Left lung (tissue), 10 donors: Measurements from ENCODE around the gene PSG7. TPM values are rescaled to one million over a fixed set of nuclear protein-coding genes. Genes with fewer than 3 reads are reported as not detected.
A peak's percentile ranks its signal among the peaks of the same experiment; 100 is the strongest.
"Not testable (repeated sequence)": the region's sequence is repeated elsewhere in the genome, so short reads cannot be mapped to it uniquely, and the experiment has no call there.

ENCODE experiments used
- ATAC-seq: fragments of 200-7000 bp; cut with Tn5 transposase; one replicate; pipeline ENCODE4 v1.9.1; 2020; ENCODE audit warnings: moderate library complexity
- DNase-seq, 4 donors: peaks; one replicate each; pipeline ENCODE4 v3.0.0-alpha.2; 2013 to 2020
- H3K27ac ChIP-seq, 2 donors: fragments of 200-600 bp; sonication (generic) in 1 of 2; one replicate each; pipeline versions ENCODE4 v1.5.0 to v1.8.0; 2020 to 2021
- H3K27me3 ChIP-seq, 2 donors: fragments of 200-600 bp; sonication (generic) in 1 of 2; one replicate each; pipeline versions ENCODE4 v1.5.0 to v1.8.0; 2020 to 2021
- H3K36me3 ChIP-seq, 2 donors: fragments of 200-600 bp; sonication (generic) in 1 of 2; one replicate each; pipeline versions ENCODE4 v1.5.0 to v1.8.0; 2020 to 2021
- H3K4me1 ChIP-seq, 2 donors: fragments of 200-600 bp; one replicate each; pipeline ENCODE4 v1.8.0; 2021
- H3K4me3 ChIP-seq, 2 donors: fragments of 200-600 bp; sonication (generic) in 1 of 2; one replicate each; pipeline versions ENCODE4 v1.5.0 to v1.8.0; 2020 to 2021; ENCODE audit warnings: mild to moderate bottlenecking in 1 of 2
- H3K9me3 ChIP-seq, 2 donors: fragments of 200-600 bp; sonication (generic) in 1 of 2; one replicate each; pipeline versions ENCODE4 v1.5.0 to v1.8.0; 2020 to 2021
- intact Hi-C, 2 donors: fragments of 100-400 bp; cut with DNase I; formaldehyde crosslinking; loops; one replicate each; pipeline versions ENCODE4 v1.11.2 to v1.14.2; 2022
- polyA plus RNA-seq, 6 donors: library from polyadenylated mRNA; unstranded; fragments of 120-200 nt; gene quantifications; one replicate each; pipeline ENCODE4 v1.2.1, GENCODE V29; 2013; ENCODE audit not compliant: insufficient read length in 6 of 6
- total RNA-seq, 2 donors: library from RNA; stranded (reverse); fragmentation: NEBNext Ultra II Directional; extraction: Animal tissue kit (Norgen Biotek cat#: 25700); gene quantifications; one replicate each; pipeline ENCODE4 v1.2.1, GENCODE V29; 2021
- TF ChIP-seq, protein P1 (sequence below), 2 donors: fragments of 200-600 bp; sonication (generic) in 1 of 2; IDR thresholded peaks; one replicate each; pipeline versions ENCODE4 v1.5.0 to v1.8.0; 2021; ENCODE audit warnings: antibody characterized with exemption in 2 of 2
- donor health status: DM: no; HTN: yes; CAD: no.
- donor health status: DM: no; HTN: no; CAD: no.

The PSG7 gene
- total and polyA plus RNA-seq, 8 donors = not detected

DNA sequence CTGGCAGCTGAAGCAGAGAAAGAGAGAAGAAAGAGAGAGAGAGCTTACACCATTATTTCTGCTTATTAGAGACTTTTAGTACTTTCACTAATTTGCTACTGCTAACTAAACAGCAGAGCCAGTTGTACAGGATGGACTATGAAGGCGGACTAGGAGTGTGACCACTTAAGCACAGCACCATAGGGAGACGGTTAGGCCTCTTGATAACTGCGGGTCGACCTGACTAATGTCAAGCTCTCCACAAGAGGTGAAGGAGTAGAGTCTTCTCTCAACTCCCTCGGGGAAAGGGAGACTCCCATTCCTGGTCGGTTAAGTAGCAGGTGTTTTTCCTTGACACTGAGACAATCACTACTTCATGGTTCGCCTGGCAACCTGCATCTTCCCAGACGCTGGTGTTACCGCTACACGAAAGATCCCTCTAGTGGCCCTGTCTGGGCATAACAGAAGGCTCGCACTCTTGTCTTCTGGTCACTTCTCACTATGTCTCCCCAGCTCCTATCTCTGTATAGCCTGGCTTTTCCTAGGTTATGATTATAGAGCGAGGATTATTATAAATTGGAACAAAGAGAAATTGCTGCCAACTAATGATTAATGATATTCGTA, 5.3 kb upstream of the PSG7 start:
- intact Hi-C loops = no loop called here
- no peaks in the 10 kb centered on the region for H3K36me3 ChIP-seq
- DNase-seq (no peak), ATAC-seq (no peak)
- H3K4me1 ChIP-seq = no peaks in the 10 kb centered on the region
- H3K4me3 ChIP-seq = no peak overlapping the region
- H3K27me3 ChIP-seq = peaks cover 0 to 14% of the 10 kb centered on the region in 2 donors
- TF ChIP-seq, protein P1, sequence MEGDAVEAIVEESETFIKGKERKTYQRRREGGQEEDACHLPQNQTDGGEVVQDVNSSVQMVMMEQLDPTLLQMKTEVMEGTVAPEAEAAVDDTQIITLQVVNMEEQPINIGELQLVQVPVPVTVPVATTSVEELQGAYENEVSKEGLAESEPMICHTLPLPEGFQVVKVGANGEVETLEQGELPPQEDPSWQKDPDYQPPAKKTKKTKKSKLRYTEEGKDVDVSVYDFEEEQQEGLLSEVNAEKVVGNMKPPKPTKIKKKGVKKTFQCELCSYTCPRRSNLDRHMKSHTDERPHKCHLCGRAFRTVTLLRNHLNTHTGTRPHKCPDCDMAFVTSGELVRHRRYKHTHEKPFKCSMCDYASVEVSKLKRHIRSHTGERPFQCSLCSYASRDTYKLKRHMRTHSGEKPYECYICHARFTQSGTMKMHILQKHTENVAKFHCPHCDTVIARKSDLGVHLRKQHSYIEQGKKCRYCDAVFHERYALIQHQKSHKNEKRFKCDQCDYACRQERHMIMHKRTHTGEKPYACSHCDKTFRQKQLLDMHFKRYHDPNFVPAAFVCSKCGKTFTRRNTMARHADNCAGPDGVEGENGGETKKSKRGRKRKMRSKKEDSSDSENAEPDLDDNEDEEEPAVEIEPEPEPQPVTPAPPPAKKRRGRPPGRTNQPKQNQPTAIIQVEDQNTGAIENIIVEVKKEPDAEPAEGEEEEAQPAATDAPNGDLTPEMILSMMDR (IDR thresholded peaks at IDR 0.05) = peak in 1 of 2 donors; percentile 20
- no peak overlapping the region for H3K27ac ChIP-seq
- H3K9me3 ChIP-seq = no peaks in the 10 kb centered on the region

DNA sequence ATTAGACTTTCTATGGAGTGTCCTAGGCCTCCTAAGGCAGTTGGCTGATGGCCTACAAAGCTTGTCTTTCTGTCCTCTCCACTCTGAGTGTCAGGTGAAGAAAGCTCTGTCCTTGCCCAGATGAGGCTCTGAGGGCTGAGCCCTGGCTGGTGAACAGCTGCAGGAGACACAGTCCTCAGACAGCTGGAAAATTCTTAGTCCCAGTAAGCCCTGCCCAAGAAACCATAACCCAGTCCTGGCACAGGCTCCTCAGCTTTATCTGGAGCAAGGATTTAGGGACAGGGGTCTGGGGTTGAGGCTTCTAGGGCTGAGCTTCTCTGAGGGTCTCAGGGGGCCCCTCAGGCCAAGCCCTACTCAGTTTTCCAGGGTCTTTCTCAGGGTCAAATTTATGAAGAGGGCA, 2.3 kb downstream of the PSG7 start:
- ATAC-seq, H3K27ac ChIP-seq, H3K27me3 ChIP-seq, H3K4me1 ChIP-seq, H3K36me3 ChIP-seq, intact Hi-C loops, H3K9me3 ChIP-seq, DNase-seq, H3K4me3 ChIP-seq: not testable (repeated sequence)

DNA sequence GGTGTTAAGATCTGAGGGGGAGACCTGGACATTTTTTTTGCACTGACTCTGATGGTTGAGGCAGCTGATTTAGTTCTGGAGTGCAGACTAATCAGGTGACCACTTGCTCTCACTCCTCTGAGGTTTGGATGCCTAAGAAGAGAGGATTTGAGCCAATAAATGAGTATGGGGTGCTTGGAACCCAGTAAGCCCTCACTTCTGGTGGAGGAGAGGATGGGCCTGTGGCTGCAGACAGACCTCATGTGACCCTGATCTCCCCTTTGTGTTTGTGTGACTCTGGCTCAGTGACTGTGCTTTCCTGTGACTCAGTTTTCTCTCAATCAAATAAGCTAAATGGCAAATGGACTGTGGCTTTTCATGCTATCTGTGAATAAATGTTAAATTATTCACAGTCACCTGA, 2.8 kb downstream of the PSG7 start:
- H3K27ac ChIP-seq, H3K27me3 ChIP-seq, H3K9me3 ChIP-seq, intact Hi-C loops, H3K4me3 ChIP-seq, ATAC-seq, H3K36me3 ChIP-seq, H3K4me1 ChIP-seq, DNase-seq: not testable (repeated sequence)

DNA sequence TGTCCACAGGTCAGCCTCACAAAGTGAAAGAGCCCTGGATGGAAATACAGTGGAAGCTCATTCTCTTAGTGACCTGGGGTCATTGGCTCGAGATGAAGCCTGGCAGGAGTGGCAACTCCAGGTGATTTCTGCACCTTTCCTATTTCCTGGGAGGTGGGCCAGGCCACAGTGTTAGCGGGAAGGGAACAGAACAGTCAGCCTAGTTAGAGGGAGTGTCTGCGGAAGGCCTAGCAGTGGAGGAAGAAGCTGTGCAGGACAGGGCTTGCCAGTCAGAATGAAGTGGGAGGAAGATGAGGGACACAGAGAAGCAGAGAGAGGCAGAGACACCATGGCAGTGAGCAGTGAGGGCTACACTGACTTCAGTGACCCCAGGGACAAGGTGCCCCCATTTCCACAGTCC, 3.6 kb downstream of the PSG7 start:
- H3K9me3 ChIP-seq, ATAC-seq, H3K4me1 ChIP-seq, H3K27ac ChIP-seq, H3K4me3 ChIP-seq, intact Hi-C loops, H3K36me3 ChIP-seq, DNase-seq, H3K27me3 ChIP-seq: not testable (repeated sequence)

DNA sequence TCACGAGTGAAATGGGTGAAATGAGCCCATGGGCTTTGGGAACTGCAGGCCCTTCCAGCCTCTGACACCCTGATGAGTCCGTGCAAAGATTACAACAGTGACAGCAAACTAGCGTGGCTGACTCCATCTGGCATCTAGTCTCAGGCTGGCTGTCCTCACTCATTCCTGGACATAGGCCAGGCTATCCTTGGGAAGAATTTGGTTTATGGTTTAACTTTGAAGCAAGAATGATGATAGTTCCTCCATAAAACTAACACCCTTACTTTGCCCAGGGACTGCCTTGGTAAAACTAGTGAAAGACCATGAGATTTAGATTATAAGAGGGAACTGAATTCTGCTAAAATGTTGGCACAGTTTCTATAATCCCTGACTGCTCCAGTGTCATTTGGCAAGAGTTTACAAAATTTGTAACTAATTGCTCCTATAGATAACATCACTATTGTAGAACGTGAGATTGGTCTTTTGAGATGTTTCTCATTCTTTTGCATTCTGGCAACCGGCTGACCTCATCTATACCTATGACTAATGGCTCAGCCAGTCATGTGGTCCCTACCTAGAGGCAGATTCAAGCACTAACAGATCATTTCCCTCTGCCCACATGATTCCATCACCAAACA, 4.4 kb downstream of the PSG7 start:
- H3K9me3 ChIP-seq, H3K4me3 ChIP-seq, intact Hi-C loops, H3K27ac ChIP-seq, ATAC-seq, H3K4me1 ChIP-seq, H3K36me3 ChIP-seq, H3K27me3 ChIP-seq, DNase-seq: not testable (repeated sequence)

DNA sequence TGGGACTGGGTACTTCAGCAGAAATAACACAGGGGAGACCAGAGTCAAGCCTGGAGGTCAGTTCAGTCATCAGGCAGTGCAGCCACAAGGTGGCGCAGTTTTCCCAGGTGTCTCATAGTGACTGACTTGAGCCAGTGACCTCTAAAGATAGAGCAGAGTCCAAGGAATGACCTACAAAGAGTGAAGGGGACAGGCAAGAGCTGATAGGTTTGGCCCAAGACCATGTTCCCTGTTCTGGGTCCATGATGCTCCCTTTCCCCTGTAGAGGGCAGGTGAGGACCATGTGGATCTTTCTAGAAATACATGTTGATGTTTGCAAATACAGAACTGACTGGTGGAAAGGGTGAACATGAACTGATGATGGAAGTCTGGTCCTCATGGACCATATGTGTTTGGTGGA, 6.8 kb downstream of the PSG7 start:
- DNase-seq, intact Hi-C loops, ATAC-seq: not testable (repeated sequence)

DNA sequence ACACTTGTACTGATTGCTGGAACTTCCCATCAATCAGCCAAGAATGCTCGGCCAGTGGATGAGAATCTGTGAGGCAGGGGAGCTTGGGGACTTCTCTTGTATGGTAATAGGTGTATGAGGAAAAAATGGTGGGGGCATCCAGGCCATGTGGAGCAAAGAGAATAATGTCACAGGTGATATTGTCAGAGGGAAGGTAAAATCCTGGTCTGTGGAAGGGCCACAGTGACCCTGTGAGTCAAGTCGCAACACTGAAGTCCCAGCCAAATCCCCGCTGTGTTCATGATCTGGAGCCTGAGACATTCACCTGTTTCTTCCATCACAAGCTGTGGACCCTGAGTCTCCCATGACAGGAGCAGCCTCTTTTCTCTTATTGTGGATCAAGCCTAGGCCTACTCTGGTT, 8.1 kb downstream of the PSG7 start:
- TF ChIP-seq, protein P1 (IDR thresholded peaks at IDR 0.05) = no peak

More for the DNA sequence above, 6.8 kb downstream of the PSG7 start:
- not testable (repeated sequence) for H3K36me3 ChIP-seq, H3K27me3 ChIP-seq, H3K4me1 ChIP-seq, H3K9me3 ChIP-seq, H3K27ac ChIP-seq, H3K4me3 ChIP-seq

DNA sequence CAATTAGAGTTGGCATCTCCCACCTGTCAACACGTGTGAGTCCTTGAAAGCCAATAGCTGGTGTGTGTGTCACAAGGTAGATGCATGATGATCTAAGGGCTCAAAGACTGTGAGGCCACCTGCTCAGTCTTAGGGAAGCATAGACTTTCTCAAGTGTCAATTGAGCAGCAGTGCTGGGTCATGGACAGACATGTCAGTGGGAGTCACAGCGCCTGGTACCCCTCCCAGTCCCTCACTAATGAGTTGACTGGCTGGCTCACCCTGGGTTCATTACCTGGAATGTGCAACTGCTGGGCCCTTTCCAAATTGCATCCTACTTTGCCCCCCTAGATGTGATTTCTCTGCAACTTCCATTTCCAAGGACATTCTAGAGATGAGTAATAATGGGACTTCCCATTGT, 10.2 kb downstream of the PSG7 start:
- Histone ChIP-seq H3K36me3 (no peaks in the 10 kb centered on the region), H3K9me3 (no peaks in the 10 kb centered on the region), H3K4me1 (no peaks in the 10 kb centered on the region), H3K4me3 (no peak overlapping the region), H3K27me3 (no peaks in the 10 kb centered on the region), H3K27ac (no peak overlapping the region)
- DNase-seq (no peak), ATAC-seq (no peak)
- intact Hi-C loops = no loop called here
- TF ChIP-seq, protein P1 (IDR thresholded peaks at IDR 0.05) = no peak

More for the DNA sequence above, 8.1 kb downstream of the PSG7 start:
- H3K27me3 ChIP-seq = no peaks in the 10 kb centered on the region
- no peak overlapping the region for H3K27ac ChIP-seq
- intact Hi-C loops = no loop called here
- H3K4me1 ChIP-seq = no peaks in the 10 kb centered on the region
- H3K4me3 ChIP-seq = no peak overlapping the region
- no peaks in the 10 kb centered on the region for H3K9me3 ChIP-seq
- no peak for DNase-seq
- no peaks in the 10 kb centered on the region for H3K36me3 ChIP-seq
- ATAC-seq = no peak
